Fibroblast of lung (primary cell): ENCODE measurements around the gene NRP1. TPM values are rescaled to one million over a fixed set of nuclear protein-coding genes. Genes with fewer than 3 reads are reported as not detected.

Experiments
- DNase-seq, 2 donors: peaks; one replicate each; pipeline versions ENCODE4 v3.0.0 to v3.0.0-alpha.2; 2010; ENCODE audit warnings: low read depth in 2 of 2
- H2AFZ ChIP-seq: 2 replicates; pipeline ENCODE4 v1.5.1; 2012; ENCODE audit warnings: low read length, control low read depth, inconsistent platforms
- H3K27ac ChIP-seq: 2 replicates; pipeline ENCODE4 v1.5.1; 2011; ENCODE audit warnings: low read length, control low read depth; ENCODE audit not compliant: insufficient read depth
- H3K27me3 ChIP-seq: 2 replicates; pipeline ENCODE4 v1.5.1; 2011; ENCODE audit warnings: mild to moderate bottlenecking, low read length; ENCODE audit not compliant: control insufficient read depth, insufficient read depth
- H3K36me3 ChIP-seq: 2 replicates; pipeline ENCODE4 v1.5.1; 2011; ENCODE audit warnings: low read length; ENCODE audit not compliant: control insufficient read depth, insufficient read depth
- H3K4me1 ChIP-seq: 2 replicates; pipeline ENCODE4 v1.5.1; 2011; ENCODE audit warnings: low read length; ENCODE audit not compliant: control insufficient read depth, insufficient read depth; ENCODE audit errors: extremely low read depth
- H3K4me2 ChIP-seq: 2 replicates; pipeline ENCODE4 v1.5.1; 2011; ENCODE audit warnings: low read length, control low read depth; ENCODE audit not compliant: insufficient read depth; ENCODE audit errors: extremely low read depth
- H3K4me3 ChIP-seq, 4 experiments: fragments of 200-600 bp in 1 of 4; sonication (generic) in 1 of 4; replicated peaks in 1 of 4; 2 replicates each; pipeline ENCODE4 v1.5.1; 2011 to 2016; ENCODE audit warnings: low read length in 4 of 4, low read depth in 3 of 4, mild to moderate bottlenecking in 3 of 4, control low read depth in 2 of 4, inconsistent platforms in 1 of 4, mixed read lengths in 1 of 4; ENCODE audit not compliant: insufficient read depth in 1 of 4; ENCODE audit errors: control extremely low read depth in 1 of 4
- H3K79me2 ChIP-seq: 2 replicates; pipeline ENCODE4 v1.5.1; 2012; ENCODE audit warnings: mild to moderate bottlenecking, low read length, inconsistent platforms; ENCODE audit not compliant: control insufficient read depth, insufficient read depth
- H3K9ac ChIP-seq: 2 replicates; pipeline ENCODE4 v1.5.1; 2011; ENCODE audit warnings: mild to moderate bottlenecking, low read length, control low read depth; ENCODE audit not compliant: insufficient read depth
- H3K9me3 ChIP-seq: 2 replicates; pipeline ENCODE4 v1.5.1; 2012; ENCODE audit warnings: low read depth, low read length; ENCODE audit not compliant: control insufficient read depth, insufficient read depth
- H4K20me1 ChIP-seq: 2 replicates; pipeline ENCODE4 v1.5.1; 2011; ENCODE audit warnings: low read length; ENCODE audit not compliant: control insufficient read depth, insufficient read depth; ENCODE audit errors: extremely low read depth
- CTCF ChIP-seq, 2 donors: IDR thresholded peaks in 1 of 2; conservative IDR thresholded peaks in 1 of 2; 1 replicate in 1 of 2; 2 replicates in 1 of 2; pipeline ENCODE4 v1.5.1; 2011 to 2012; ENCODE audit warnings: low read length in 2 of 2, control low read depth in 1 of 2, inconsistent platforms in 1 of 2, low read depth in 1 of 2, mild to moderate bottlenecking in 1 of 2
- EZH2 ChIP-seq: IDR thresholded peaks from 2 replicates; pipeline ENCODE4 v1.5.1; 2012; ENCODE audit warnings: low read length, control low read depth, mild to moderate bottlenecking; ENCODE audit errors: missing control alignments
- polyA plus RNA-seq, 2 donors: library from polyadenylated mRNA; depleted of rRNA in 1 of 2; stranded (reverse) in 1 of 2; unstranded in 1 of 2; fragments of >200 nt; gene quantifications; 2 replicates each; pipeline ENCODE4 v1.2.1, GENCODE V29; 2011 to 2012; ENCODE audit warnings: missing spikeins in 1 of 2
- total RNA-seq: library from RNA; depleted of rRNA; stranded (reverse); fragments of >200 nt; gene quantifications from 2 replicates; pipeline ENCODE4 v1.2.1, GENCODE V29; 2014

The NRP1 gene
- total and polyA plus RNA-seq, 2 donors (not counting 1 experiment from before 2014, with no cell fraction given) = 187 to 373 TPM

GRCh38 chr10:33154590-33154989, 179.9 kb downstream of the NRP1 start:
- peaks cover 5% of the 10 kb centered on the region for H3K4me1 ChIP-seq
- H3K9me3 ChIP-seq = no peaks in the 10 kb centered on the region
- peak in 1 of 2 donors; percentile 59 for DNase-seq
- H3K4me2 ChIP-seq = no peak overlapping the region
- H4K20me1 ChIP-seq = no peaks in the 10 kb centered on the region
- H3K9ac ChIP-seq = no peak overlapping the region
- no peak overlapping the region for H3K27ac ChIP-seq
- TF ChIP-seq CTCF (conservative IDR thresholded peaks at IDR 0.05 in 1 of 2, IDR thresholded peaks at IDR 0.05 in 1 of 2; ENCODE audit: low read depth in 1 of 2, low read length in 2 of 2) (no peak), EZH2 (no peak)
- no peak overlapping the region for H2AFZ ChIP-seq
- H3K36me3 ChIP-seq = no peaks in the 10 kb centered on the region
- H3K4me3 ChIP-seq = no peak overlapping the region
- H3K79me2 ChIP-seq = no peaks in the 10 kb centered on the region
- no peaks in the 10 kb centered on the region for H3K27me3 ChIP-seq

- no peak overlapping the region for H3K4me3 ChIP-seq
- no peak overlapping the region for H3K27ac ChIP-seq
- no peak for DNase-seq
- H3K79me2 ChIP-seq = no peaks in the 10 kb centered on the region
- no peaks in the 10 kb centered on the region for H4K20me1 ChIP-seq
- H3K9ac ChIP-seq = no peak overlapping the region
- no peak overlapping the region for H2AFZ ChIP-seq
- no peaks in the 10 kb centered on the region for H3K36me3 ChIP-seq
- TF ChIP-seq CTCF (conservative IDR thresholded peaks at IDR 0.05 in 1 of 2, IDR thresholded peaks at IDR 0.05 in 1 of 2; ENCODE audit: low read depth in 1 of 2, low read length in 2 of 2) (no peak), EZH2 (no peak)
- H3K9me3 ChIP-seq = no peaks in the 10 kb centered on the region
- no peaks in the 10 kb centered on the region for H3K27me3 ChIP-seq
- peaks cover 5% of the 10 kb centered on the region for H3K4me1 ChIP-seq
- H3K4me2 ChIP-seq = no peak overlapping the region
These were observed 180.5 kb downstream of the NRP1 start for GRCh38 chr10:33153968-33154327.

GRCh38 chr10:33153251-33153967, 181.1 kb downstream of the NRP1 start:
- no peaks in the 10 kb centered on the region for H4K20me1 ChIP-seq
- no peak overlapping the region for H3K27ac ChIP-seq
- TF ChIP-seq EZH2 = no peak
- TF ChIP-seq CTCF (conservative IDR thresholded peaks at IDR 0.05 in 1 of 2, IDR thresholded peaks at IDR 0.05 in 1 of 2; ENCODE audit: low read depth in 1 of 2, low read length in 2 of 2) = no peak
- H3K36me3 ChIP-seq = no peaks in the 10 kb centered on the region
- H3K9me3 ChIP-seq = no peaks in the 10 kb centered on the region
- H3K4me3 ChIP-seq = no peak overlapping the region
- no peaks in the 10 kb centered on the region for H3K79me2 ChIP-seq
- no peak for DNase-seq
- H3K4me2 ChIP-seq = no peak overlapping the region
- H2AFZ ChIP-seq = no peak overlapping the region
- no peaks in the 10 kb centered on the region for H3K27me3 ChIP-seq
- H3K9ac ChIP-seq = no peak overlapping the region
- H3K4me1 ChIP-seq = peaks cover 5% of the 10 kb centered on the region
